SK-N-SH treated with all-trans-retinoic acid at 6 μM for 48 hours (cell line): Measurements from ENCODE around the gene CCND3.

Experiments used
- ATAC-seq: fragments of 200-7000 bp; cut with Tn5 transposase; 3 replicates; pipeline ENCODE4 v1.9.1; 2020; ENCODE audit warnings: mild to moderate bottlenecking, moderate library complexity
- ARNTL ChIP-seq: fragments of 450-650 bp; formaldehyde crosslinking; IDR thresholded peaks from 2 replicates; pipeline ENCODE4 v1.5.0; 2020; ENCODE audit warnings: low read depth, mild to moderate bottlenecking, moderate library complexity, borderline replicate concordance
- BACH2 ChIP-seq: fragments of 250-450 bp; sonication (Bioruptor Pico); IDR thresholded peaks from 2 replicates; pipeline ENCODE4 v1.9.0; 2021; ENCODE audit warnings: mild to moderate bottlenecking, borderline replicate concordance
- CREB5 ChIP-seq: fragments of 250-450 bp; sonication (Bioruptor Pico); IDR thresholded peaks from 2 replicates; pipeline ENCODE4 v1.5.1; 2020; ENCODE audit warnings: low read depth, mild to moderate bottlenecking, moderate library complexity
- CSDC2 ChIP-seq: fragments of 250-450 bp; sonication (Bioruptor Pico); IDR thresholded peaks from 2 replicates; pipeline ENCODE4 v1.5.0; 2020; ENCODE audit warnings: mild to moderate bottlenecking, moderate library complexity
- CSRNP3 ChIP-seq: fragments of 250-450 bp; sonication (Bioruptor Pico); IDR thresholded peaks from 2 replicates; pipeline ENCODE4 v1.5.1; 2021; ENCODE audit warnings: mild to moderate bottlenecking, moderate library complexity
- GLIS3 ChIP-seq: fragments of 250-450 bp; sonication (Bioruptor Pico); IDR thresholded peaks from 2 replicates; pipeline ENCODE4 v1.5.0; 2020; ENCODE audit warnings: mild to moderate bottlenecking, moderate library complexity
- ISL1 ChIP-seq: fragments of 250-450 bp; sonication (Bioruptor Pico); IDR thresholded peaks from 2 replicates; pipeline ENCODE4 v2.1.2; 2022; ENCODE audit warnings: mild to moderate bottlenecking, moderate library complexity
- OSR1 ChIP-seq: fragments of 250-450 bp; sonication (Bioruptor Pico); IDR thresholded peaks from 2 replicates; pipeline ENCODE4 v1.8.0; 2022; ENCODE audit warnings: moderate library complexity, mild to moderate bottlenecking, inconsistent platforms
- PATZ1 ChIP-seq: fragments of 250-450 bp; sonication (Bioruptor Pico); IDR thresholded peaks from 2 replicates; pipeline ENCODE4 v1.8.0; 2020; ENCODE audit warnings: mild to moderate bottlenecking, moderate library complexity, borderline replicate concordance
- POU6F1 ChIP-seq: fragments of 250-450 bp; sonication (Bioruptor Pico); IDR thresholded peaks from 2 replicates; pipeline ENCODE4 v1.8.0; 2021; ENCODE audit warnings: low read depth, mild to moderate bottlenecking, moderate library complexity, borderline replicate concordance
- PPARA ChIP-seq: fragments of 250-450 bp; sonication (Bioruptor Pico); IDR thresholded peaks from 2 replicates; pipeline ENCODE4 v1.5.0; 2020; ENCODE audit warnings: mild to moderate bottlenecking, borderline replicate concordance
- SNAI2 ChIP-seq: fragments of 250-450 bp; sonication (Bioruptor Pico); IDR thresholded peaks from 2 replicates; pipeline ENCODE4 v1.5.0; 2020; ENCODE audit warnings: mild to moderate bottlenecking, moderate library complexity
- TOX ChIP-seq: fragments of 250-450 bp; sonication (Bioruptor Pico); IDR thresholded peaks from 2 replicates; pipeline ENCODE4 v1.8.0; 2021; ENCODE audit warnings: mild to moderate bottlenecking, moderate library complexity, borderline replicate concordance
- TSHZ2 ChIP-seq: fragments of 250-450 bp; sonication (Bioruptor Pico); IDR thresholded peaks from 2 replicates; pipeline ENCODE4 v1.5.0; 2020; ENCODE audit warnings: mild to moderate bottlenecking, moderate library complexity
- ZC3H10 ChIP-seq: fragments of 250-450 bp; sonication (Bioruptor Pico); IDR thresholded peaks from 2 replicates; pipeline ENCODE4 v1.5.1; 2021; ENCODE audit warnings: mild to moderate bottlenecking, moderate library complexity
- ZFP3 ChIP-seq: fragments of 250-450 bp; sonication (Bioruptor Pico); IDR thresholded peaks from 2 replicates; pipeline ENCODE4 v1.5.0; 2020; ENCODE audit warnings: mild to moderate bottlenecking, moderate library complexity
- ZNF565 ChIP-seq: fragments of 450-650 bp; formaldehyde crosslinking; conservative IDR thresholded peaks from 2 replicates; pipeline ENCODE4 v1.5.0; 2020; ENCODE audit warnings: low read depth, mild to moderate bottlenecking, moderate library complexity
- ZNF70 ChIP-seq: fragments of 450-650 bp; formaldehyde crosslinking; IDR thresholded peaks from 2 replicates; pipeline ENCODE4 v1.5.0; 2020; ENCODE audit warnings: mild to moderate bottlenecking, moderate library complexity
- ZNF8 ChIP-seq: fragments of 450-650 bp; formaldehyde crosslinking; IDR thresholded peaks from 2 replicates; pipeline ENCODE4 v1.5.0; 2020; ENCODE audit warnings: mild to moderate bottlenecking, moderate library complexity

The CCND3 gene

GRCh38 chr6:41931792-41932191, 9.8 kb downstream of the CCND3 start:
- ATAC-seq, result no peak
- TF ChIP-seq BACH2 (CRISPR knock-in tag) (no peak), GLIS3 (CRISPR knock-in tag) (no peak), SNAI2 (CRISPR knock-in tag) (no peak), PPARA (CRISPR knock-in tag) (no peak)

GRCh38 chr6:41929924-41930323, 11.7 kb downstream of the CCND3 start:
- ATAC-seq, result no peak

GRCh38 chr6:41927253-41927652, 14.4 kb downstream of the CCND3 start:
- ATAC-seq, result no peak
- TF ChIP-seq ISL1 (CRISPR knock-in tag) (no peak), GLIS3 (CRISPR knock-in tag) (no peak), ZNF565 (no peak), POU6F1 (CRISPR knock-in tag) (no peak), TOX (CRISPR knock-in tag) (no peak), ZNF70 (CRISPR knock-in tag) (no peak), CSRNP3 (CRISPR knock-in tag) (no peak), ZC3H10 (CRISPR knock-in tag) (no peak), ARNTL (CRISPR knock-in tag) (no peak), ZFP3 (no peak), ZNF8 (no peak), CSDC2 (CRISPR knock-in tag) (no peak), BACH2 (CRISPR knock-in tag) (no peak), OSR1 (CRISPR knock-in tag) (no peak), PPARA (CRISPR knock-in tag) (no peak), CREB5 (CRISPR knock-in tag) (no peak), TSHZ2 (CRISPR knock-in tag) (no peak)

More at GRCh38 chr6:41929924-41930323, 11.7 kb downstream of the CCND3 start:
- TF ChIP-seq PATZ1 (CRISPR knock-in tag), result no peak
- TF ChIP-seq ISL1 (CRISPR knock-in tag), result no peak
- no peak for TF ChIP-seq CSRNP3 (CRISPR knock-in tag)
